Neutrophil (primary cell): ENCODE results near the gene RAB3IL1.

Experiments used
- H3K27ac ChIP-seq: fragments of 200-600 bp; sonication (generic); 2 replicates; pipeline ENCODE4 v1.5.1; 2016; ENCODE audit warnings: mild to moderate bottlenecking, moderate library complexity
- H3K27me3 ChIP-seq: fragments of 200-600 bp; sonication (generic); 2 replicates; pipeline ENCODE4 v1.6.0; 2016; ENCODE audit warnings: mild to moderate bottlenecking
- H3K36me3 ChIP-seq: fragments of 200-600 bp; sonication (generic); 2 replicates; pipeline ENCODE4 v1.5.1; 2017
- H3K4me1 ChIP-seq, 2 experiments: fragments of 200-600 bp in 1 of 2; sonication (generic) in 1 of 2; 1 replicate in 1 of 2; 2 replicates in 1 of 2; pipeline versions ENCODE4 v1.5.1 to v1.6.1; 2013 to 2016; ENCODE audit warnings: low read depth in 1 of 2, low read length in 1 of 2, mild to moderate bottlenecking in 1 of 2, moderate library complexity in 1 of 2; ENCODE audit not compliant: control insufficient read depth in 1 of 2, insufficient read depth in 1 of 2
- H3K4me3 ChIP-seq, 2 experiments: fragments of 200-600 bp in 1 of 2; sonication (generic) in 1 of 2; 1 replicate in 1 of 2; 2 replicates in 1 of 2; pipeline ENCODE4 v1.5.1; 2013 to 2016; ENCODE audit warnings: low read depth in 1 of 2, low read length in 1 of 2, mild to moderate bottlenecking in 1 of 2, moderate library complexity in 1 of 2
- H3K9me3 ChIP-seq: fragments of 200-600 bp; sonication (generic); 2 replicates; pipeline ENCODE4 v1.5.1; 2016
- CTCF ChIP-seq: fragments of 200-600 bp; sonication (generic); IDR thresholded peaks from 2 replicates; pipeline ENCODE4 v1.5.1; 2016; ENCODE audit warnings: antibody characterized with exemption

Gene RAB3IL1

GRCh38 chr11:61926235-61926634, 8.9 kb upstream of the RAB3IL1 start:
- H3K27ac ChIP-seq: no peak overlapping the region
- H3K9me3 ChIP-seq: no peaks in the 10 kb centered on the region
- H3K36me3 ChIP-seq: no peaks in the 10 kb centered on the region
- peaks cover 25 to 27% of the 10 kb centered on the region in 2 experiments for H3K4me1 ChIP-seq
- H3K4me3 ChIP-seq: no peak overlapping the region
- H3K27me3 ChIP-seq: no peaks in the 10 kb centered on the region
- no peak for TF ChIP-seq CTCF

- TF ChIP-seq CTCF: no peak
- Histone ChIP-seq H3K9me3 (no peaks in the 10 kb centered on the region), H3K4me3 (no peak overlapping the region), H3K27ac (no peak overlapping the region), H3K4me1 (peaks cover 28 to 30% of the 10 kb centered on the region in 2 experiments), H3K36me3 (no peaks in the 10 kb centered on the region), H3K27me3 (no peaks in the 10 kb centered on the region)
Observed at GRCh38 chr11:61925736-61926135, 8.4 kb upstream of the RAB3IL1 start.

- TF ChIP-seq CTCF: no peak
- H3K4me3 ChIP-seq: no peak overlapping the region
- no peaks in the 10 kb centered on the region for H3K36me3 ChIP-seq
- H3K4me1 ChIP-seq: peaks cover 28 to 37% of the 10 kb centered on the region in 2 experiments
- no peaks in the 10 kb centered on the region for H3K9me3 ChIP-seq
- H3K27me3 ChIP-seq: peaks cover 3% of the 10 kb centered on the region
- no peak overlapping the region for H3K27ac ChIP-seq
Observed at GRCh38 chr11:61924064-61924455, 6.7 kb upstream of the RAB3IL1 start.

GRCh38 chr11:61923166-61924063, 6.0 kb upstream of the RAB3IL1 start:
- Histone ChIP-seq H3K4me1 (peaks cover 34 to 43% of the 10 kb centered on the region in 2 experiments), H3K27me3 (peaks cover 9% of the 10 kb centered on the region), H3K9me3 (no peaks in the 10 kb centered on the region), H3K36me3 (no peaks in the 10 kb centered on the region), H3K4me3 (peak overlapping the region in 1 of 2 experiments; percentile 22), H3K27ac (peak overlapping the region; percentile 66)
- no peak for TF ChIP-seq CTCF

- peak overlapping the region; percentile 66 for H3K27ac ChIP-seq
- no peaks in the 10 kb centered on the region for H3K9me3 ChIP-seq
- peak overlapping the region in 1 of 2 experiments; percentile 22 for H3K4me3 ChIP-seq
- peaks cover 41 to 51% of the 10 kb centered on the region in 2 experiments for H3K4me1 ChIP-seq
- TF ChIP-seq CTCF: peak; percentile 50
- H3K27me3 ChIP-seq: peaks cover 18% of the 10 kb centered on the region
- no peaks in the 10 kb centered on the region for H3K36me3 ChIP-seq
Observed at GRCh38 chr11:61922539-61922938, 5.2 kb upstream of the RAB3IL1 start.
